Osteocyte (in vitro differentiated cells): ENCODE data around the gene NRG2. TPM values are rescaled to one million over a fixed set of nuclear protein-coding genes. Genes with fewer than 3 reads are reported as not detected.
A peak's percentile ranks its signal among the peaks of the same experiment; 100 is the strongest.

Experiments used
- DNase-seq: peaks from one replicate; pipeline ENCODE4 v3.0.0; 2021; ENCODE audit warnings: mixed read lengths; ENCODE audit not compliant: unreplicated experiment; ENCODE audit errors: extremely low spot score
- H3K27ac Mint-ChIP-seq: one replicate; pipeline ENCODE4 v1.8.0; 2021; ENCODE audit warnings: mild to moderate bottlenecking, mixed read lengths; ENCODE audit not compliant: unreplicated experiment
- H3K27me3 Mint-ChIP-seq: one replicate; pipeline ENCODE4 v1.8.0; 2021; ENCODE audit warnings: mixed read lengths; ENCODE audit not compliant: unreplicated experiment
- H3K36me3 Mint-ChIP-seq: one replicate; pipeline ENCODE4 v1.8.0; 2021; ENCODE audit warnings: mixed read lengths; ENCODE audit not compliant: unreplicated experiment
- H3K4me1 Mint-ChIP-seq: one replicate; pipeline ENCODE4 v1.8.0; 2021; ENCODE audit warnings: mixed read lengths; ENCODE audit not compliant: unreplicated experiment
- H3K4me3 Mint-ChIP-seq: one replicate; pipeline ENCODE4 v1.8.0; 2021; ENCODE audit warnings: mild to moderate bottlenecking, moderate library complexity, mixed read lengths; ENCODE audit not compliant: unreplicated experiment
- H3K9me3 Mint-ChIP-seq: one replicate; pipeline ENCODE4 v1.8.0; 2021; ENCODE audit warnings: mixed read lengths; ENCODE audit not compliant: unreplicated experiment
- CTCF ChIP-seq: fragments of 200-600 bp; sonication (generic); IDR thresholded peaks from 2 replicates; pipeline ENCODE4 v1.5.0; 2021; ENCODE audit warnings: antibody characterized with exemption, mild to moderate bottlenecking, moderate library complexity
- total RNA-seq: library from RNA; stranded (reverse); gene quantifications from 2 replicates; pipeline ENCODE4 v1.2.1, GENCODE V29; 2021

NRG2 gene
- total RNA-seq, 1 donor from 2014 or later, result 0.86 TPM

- Mint-ChIP-seq H3K9me3 (no peaks in the 10 kb centered on the region), H3K4me3 (no peak overlapping the region), H3K36me3 (no peaks in the 10 kb centered on the region), H3K27ac (no peak overlapping the region), H3K27me3 (peaks cover 67% of the 10 kb centered on the region), H3K4me1 (no peaks in the 10 kb centered on the region)
- no peak for TF ChIP-seq CTCF
- peak; percentile 73 for DNase-seq
These were observed 68.4 kb downstream of the NRG2 start for GRCh38 chr5:139974661-139975060.

- no peak for DNase-seq
- TF ChIP-seq CTCF, result no peak
- H3K27me3 Mint-ChIP-seq, result peaks cover 49% of the 10 kb centered on the region
- H3K4me3 Mint-ChIP-seq, result no peak overlapping the region
- no peaks in the 10 kb centered on the region for H3K9me3 Mint-ChIP-seq
- no peaks in the 10 kb centered on the region for H3K36me3 Mint-ChIP-seq
- H3K27ac Mint-ChIP-seq, result no peak overlapping the region
- H3K4me1 Mint-ChIP-seq, result no peaks in the 10 kb centered on the region
These were observed 71.8 kb downstream of the NRG2 start for GRCh38 chr5:139971202-139971725.

- Mint-ChIP-seq H3K36me3 (no peaks in the 10 kb centered on the region), H3K4me3 (no peak overlapping the region), H3K27me3 (peaks cover 56% of the 10 kb centered on the region), H3K9me3 (no peaks in the 10 kb centered on the region), H3K27ac (no peak overlapping the region), H3K4me1 (no peaks in the 10 kb centered on the region)
- no peak for TF ChIP-seq CTCF
- DNase-seq, result no peak
These were observed 73.8 kb downstream of the NRG2 start for GRCh38 chr5:139969318-139969717.

DNA sequence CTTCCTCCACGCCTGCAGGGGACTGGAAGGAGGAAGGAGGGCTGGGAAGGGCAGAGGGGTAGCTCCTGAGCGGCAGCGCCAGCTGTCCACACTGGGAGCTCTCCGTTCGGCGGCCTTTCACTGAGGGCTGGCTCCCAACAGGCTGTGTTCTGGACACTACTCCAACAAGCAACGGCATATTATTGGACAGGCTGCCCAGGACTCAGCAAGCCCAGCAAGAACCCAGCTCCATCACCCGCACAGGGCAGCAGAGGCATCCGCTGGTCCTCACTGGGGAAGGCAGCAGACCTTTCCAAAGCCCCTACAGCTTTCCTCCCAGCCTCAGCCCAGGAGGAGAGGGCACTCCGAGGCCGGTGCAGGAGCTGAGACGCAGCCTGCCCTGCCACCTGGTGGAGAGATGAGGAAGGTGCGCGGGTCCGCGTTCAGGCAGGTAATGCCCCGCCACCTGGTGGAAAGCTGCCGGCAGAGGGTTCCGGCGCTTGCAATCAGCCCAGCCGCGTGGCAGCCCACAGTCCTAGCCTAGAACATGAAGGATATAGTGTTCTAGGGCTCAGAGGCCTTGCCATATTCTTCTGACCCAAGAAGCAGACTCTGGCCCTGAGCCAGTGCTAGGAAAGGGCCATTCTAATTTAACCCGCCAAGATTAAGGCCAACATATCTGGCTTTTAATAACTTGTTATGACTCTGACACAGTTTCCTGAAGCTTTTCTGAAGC, 74.4 kb downstream of the NRG2 start:
- TF ChIP-seq CTCF, result peak; percentile 99
- Mint-ChIP-seq H3K36me3 (no peaks in the 10 kb centered on the region), H3K27me3 (peaks cover 55% of the 10 kb centered on the region), H3K4me3 (no peak overlapping the region), H3K9me3 (no peaks in the 10 kb centered on the region), H3K4me1 (no peaks in the 10 kb centered on the region), H3K27ac (no peak overlapping the region)
- peak; percentile 95 for DNase-seq

GRCh38 chr5:139967353-139967752, 75.7 kb downstream of the NRG2 start:
- peak; percentile 51 for DNase-seq
- no peak for TF ChIP-seq CTCF
- Mint-ChIP-seq H3K4me1 (no peaks in the 10 kb centered on the region), H3K27ac (no peak overlapping the region), H3K9me3 (no peaks in the 10 kb centered on the region), H3K4me3 (no peak overlapping the region), H3K27me3 (peaks cover 61% of the 10 kb centered on the region), H3K36me3 (no peaks in the 10 kb centered on the region)
